Measurements from ENCODE around the gene MSRB3. TPM values are rescaled to one million over a fixed set of nuclear protein-coding genes. Genes with fewer than 3 reads are reported as not detected.

Gene MSRB3
- total RNA-seq, 4 donors from 2014 or later = 219 to 336 (median 299) TPM

DNA sequence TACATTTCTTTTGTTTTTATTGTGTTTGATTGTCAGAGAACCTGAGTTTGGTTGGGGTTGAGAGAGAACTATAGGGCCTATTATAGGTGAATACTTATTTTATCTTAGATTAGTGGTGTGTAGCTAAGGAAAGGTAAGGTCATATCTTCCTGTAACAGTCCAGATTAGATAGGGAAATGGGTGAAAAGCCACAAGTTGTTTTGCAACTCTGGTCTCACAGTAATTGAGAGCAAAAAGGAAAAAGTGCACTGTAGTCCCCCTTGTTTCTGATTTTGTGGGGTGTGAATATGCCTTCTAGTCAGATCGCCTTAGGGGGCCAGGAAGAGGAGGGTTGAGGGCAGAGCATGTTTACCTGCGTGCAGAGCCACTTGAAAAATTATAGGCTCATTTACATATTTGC, 8.9 kb downstream of the MSRB3 start:
- TF ChIP-seq, protein P1, sequence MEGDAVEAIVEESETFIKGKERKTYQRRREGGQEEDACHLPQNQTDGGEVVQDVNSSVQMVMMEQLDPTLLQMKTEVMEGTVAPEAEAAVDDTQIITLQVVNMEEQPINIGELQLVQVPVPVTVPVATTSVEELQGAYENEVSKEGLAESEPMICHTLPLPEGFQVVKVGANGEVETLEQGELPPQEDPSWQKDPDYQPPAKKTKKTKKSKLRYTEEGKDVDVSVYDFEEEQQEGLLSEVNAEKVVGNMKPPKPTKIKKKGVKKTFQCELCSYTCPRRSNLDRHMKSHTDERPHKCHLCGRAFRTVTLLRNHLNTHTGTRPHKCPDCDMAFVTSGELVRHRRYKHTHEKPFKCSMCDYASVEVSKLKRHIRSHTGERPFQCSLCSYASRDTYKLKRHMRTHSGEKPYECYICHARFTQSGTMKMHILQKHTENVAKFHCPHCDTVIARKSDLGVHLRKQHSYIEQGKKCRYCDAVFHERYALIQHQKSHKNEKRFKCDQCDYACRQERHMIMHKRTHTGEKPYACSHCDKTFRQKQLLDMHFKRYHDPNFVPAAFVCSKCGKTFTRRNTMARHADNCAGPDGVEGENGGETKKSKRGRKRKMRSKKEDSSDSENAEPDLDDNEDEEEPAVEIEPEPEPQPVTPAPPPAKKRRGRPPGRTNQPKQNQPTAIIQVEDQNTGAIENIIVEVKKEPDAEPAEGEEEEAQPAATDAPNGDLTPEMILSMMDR (IDR thresholded peaks at IDR 0.05) = no peak
- TF ChIP-seq POLR2A (IDR thresholded peaks at IDR 0.05) (no peak), POLR2AphosphoS5 (IDR thresholded peaks at IDR 0.05) (no peak), EP300 (IDR thresholded peaks at IDR 0.05) (no peak)
- 72% methylated on average over 2 of the region's 2 CpGs; no CpG with 5 or more reads in 1 of the 2 donors for WGBS, 2 donors (ENCODE audit: low coverage in 1 of 2)
- peaks cover 0 to 4% of the 10 kb centered on the region in 2 donors for H3K36me3 ChIP-seq
- no peak overlapping the region for H3K4me3 ChIP-seq
- peaks cover 0 to 66% (median 2%) of the 10 kb centered on the region in 3 donors for H3K4me1 ChIP-seq
- no peaks in the 10 kb centered on the region for H3K27me3 ChIP-seq
- no peaks in the 10 kb centered on the region for H3K9me3 ChIP-seq
- H3K27ac ChIP-seq = no peak overlapping the region
- ATAC-seq = no peak

DNA sequence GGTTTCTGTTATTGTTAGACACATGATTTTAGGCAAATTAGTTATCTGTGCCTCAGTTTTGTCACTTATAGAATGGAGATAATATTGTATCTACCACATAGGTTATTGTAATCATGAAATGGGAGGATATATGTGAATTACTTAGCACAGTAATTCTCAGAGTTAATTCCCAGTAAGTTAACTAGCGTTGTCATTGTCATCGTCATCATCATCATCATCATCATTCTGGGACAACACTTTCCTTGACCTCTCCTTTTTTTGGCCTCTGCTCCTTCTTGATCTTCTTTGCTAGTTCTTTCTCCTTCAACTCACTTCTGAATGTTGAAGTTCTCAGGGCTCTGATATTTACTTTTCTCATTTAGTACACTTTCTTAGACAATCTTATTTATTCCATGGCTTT, 13.8 kb downstream of the MSRB3 start:
- no peak overlapping the region for H3K4me3 ChIP-seq
- no peaks in the 10 kb centered on the region for H3K9me3 ChIP-seq
- H3K4me1 ChIP-seq = peaks cover 0 to 65% (median 3%) of the 10 kb centered on the region in 3 donors
- H3K36me3 ChIP-seq = no peaks in the 10 kb centered on the region
- H3K27me3 ChIP-seq = no peaks in the 10 kb centered on the region
- WGBS, 2 donors (ENCODE audit: low coverage in 1 of 2) = 93 to 100% methylated on average over 2 of the region's 2 CpGs
- no peak for ATAC-seq
- no peak for TF ChIP-seq EP300 (IDR thresholded peaks at IDR 0.05)
- TF ChIP-seq POLR2A (IDR thresholded peaks at IDR 0.05) = no peak
- TF ChIP-seq, protein P1 (IDR thresholded peaks at IDR 0.05) = no peak
- no peak for TF ChIP-seq POLR2AphosphoS5 (IDR thresholded peaks at IDR 0.05)
- no peak overlapping the region for H3K27ac ChIP-seq

DNA sequence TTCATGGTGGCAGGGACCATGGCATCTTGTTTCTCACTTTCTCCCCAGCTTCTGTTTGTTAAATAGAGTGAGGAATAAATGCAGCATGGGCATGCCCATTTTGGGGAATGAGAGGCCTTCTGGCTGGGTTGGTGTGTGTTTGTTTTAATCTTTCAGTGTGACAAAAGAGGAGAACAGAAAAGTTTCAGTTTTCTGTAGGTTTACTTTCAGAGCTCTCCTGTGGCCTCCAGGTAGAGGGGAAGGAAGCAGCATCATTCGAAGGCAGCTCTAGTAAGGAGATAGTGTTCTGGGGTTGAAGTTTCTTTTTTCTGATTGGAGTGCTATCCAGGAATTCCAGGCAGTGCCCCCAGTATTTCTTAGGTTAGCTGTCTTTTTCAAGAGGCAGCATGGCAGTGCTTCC, 15.3 kb downstream of the MSRB3 start:
- peaks cover 0 to 68% (median 3%) of the 10 kb centered on the region in 3 donors for H3K4me1 ChIP-seq

DNA sequence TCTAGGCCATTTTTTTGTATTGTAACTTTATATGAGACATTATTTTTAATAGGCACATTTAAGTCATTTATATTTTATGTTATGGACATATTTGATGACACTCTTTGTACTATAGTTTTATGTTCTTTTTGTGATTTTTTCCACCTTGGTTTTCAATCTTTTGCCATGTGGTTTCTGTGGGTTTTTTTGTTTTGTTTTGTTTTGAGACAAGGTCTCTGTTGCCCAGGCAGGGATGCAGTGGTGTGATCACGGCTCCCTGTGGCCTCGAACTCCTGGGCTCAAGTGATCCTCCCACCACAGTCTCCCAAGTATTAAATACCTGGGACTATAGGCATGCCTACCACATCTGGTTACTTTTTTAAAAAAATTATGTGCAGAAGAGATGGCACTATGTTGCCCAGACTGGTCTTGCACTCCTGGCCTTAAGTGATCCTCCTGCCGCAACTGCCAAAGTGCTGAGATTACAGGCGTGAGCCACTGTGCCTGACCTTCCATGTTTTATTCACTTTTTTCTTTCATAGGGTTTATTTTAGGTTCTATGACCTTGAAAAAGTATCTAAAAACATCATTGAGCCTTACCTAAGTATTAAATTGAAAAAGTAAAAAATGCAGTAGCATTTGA, 16.3 kb downstream of the MSRB3 start:
- H3K4me1 ChIP-seq = peaks cover 0 to 78% (median 5%) of the 10 kb centered on the region in 3 donors
- TF ChIP-seq, protein P1 (IDR thresholded peaks at IDR 0.05) = no peak
- TF ChIP-seq POLR2AphosphoS5 (IDR thresholded peaks at IDR 0.05) (no peak), POLR2A (IDR thresholded peaks at IDR 0.05) (no peak), EP300 (IDR thresholded peaks at IDR 0.05) (no peak)
- ATAC-seq = no peak

More for the DNA sequence above, 15.3 kb downstream of the MSRB3 start:
- Histone ChIP-seq H3K4me3 (no peak overlapping the region), H3K27ac (no peak overlapping the region), H3K9me3 (no peaks in the 10 kb centered on the region), H3K36me3 (no peaks in the 10 kb centered on the region), H3K27me3 (no peaks in the 10 kb centered on the region)
- ATAC-seq = no peak
- TF ChIP-seq POLR2A (IDR thresholded peaks at IDR 0.05) (no peak), POLR2AphosphoS5 (IDR thresholded peaks at IDR 0.05) (no peak)
- no CpG with 5 or more reads among the region's 1 CpG for WGBS, 2 donors (ENCODE audit: low coverage in 1 of 2)

DNA sequence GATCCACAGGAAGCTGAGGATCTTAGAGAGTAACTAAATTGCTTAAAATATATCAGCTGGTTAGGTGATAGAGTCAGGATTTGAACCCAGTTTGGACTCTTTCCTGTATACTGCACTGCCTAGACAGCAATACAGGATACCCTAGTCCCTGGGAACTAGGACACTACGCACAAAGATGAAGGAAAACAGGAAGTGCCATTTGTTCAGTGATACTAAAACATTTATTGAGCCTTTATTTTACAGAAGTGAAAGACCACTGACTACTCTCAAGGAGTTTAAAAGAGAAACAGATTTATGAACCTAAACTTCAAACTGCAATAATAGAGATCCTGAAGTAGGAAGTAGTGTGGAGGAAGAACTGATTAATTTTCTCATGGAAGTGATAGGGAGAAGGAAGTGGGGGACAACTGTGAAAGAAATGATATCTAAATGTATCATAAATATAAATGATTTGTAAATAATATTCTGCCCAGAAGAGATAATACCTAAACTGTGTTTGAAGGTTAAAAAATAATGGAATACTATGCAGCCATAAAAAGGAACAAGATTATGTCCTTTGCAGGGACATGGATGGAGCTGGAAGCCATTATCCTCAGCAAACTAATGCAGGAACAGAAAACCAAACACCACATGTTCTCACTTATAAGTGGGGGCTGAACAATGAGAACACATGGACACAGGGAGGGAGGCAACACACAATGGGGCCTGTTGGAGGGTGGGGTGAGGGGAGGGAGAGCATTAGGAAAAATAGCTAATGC, 18.2 kb downstream of the MSRB3 start:
- Histone ChIP-seq H3K27ac (no peak overlapping the region), H3K9me3 (no peaks in the 10 kb centered on the region), H3K27me3 (no peaks in the 10 kb centered on the region), H3K36me3 (no peaks in the 10 kb centered on the region), H3K4me3 (no peak overlapping the region), H3K4me1 (peaks cover 5 to 85% (median 9%) of the 10 kb centered on the region in 3 donors)
- 57 to 70% methylated on average over 1 of the region's 1 CpG for WGBS, 2 donors (ENCODE audit: low coverage in 1 of 2)
- TF ChIP-seq, protein P1 (IDR thresholded peaks at IDR 0.05) = no peak
- no peak for TF ChIP-seq POLR2AphosphoS5 (IDR thresholded peaks at IDR 0.05)
- no peak for TF ChIP-seq EP300 (IDR thresholded peaks at IDR 0.05)
- no peak for TF ChIP-seq POLR2A (IDR thresholded peaks at IDR 0.05)
- no peak for ATAC-seq

More for the DNA sequence above, 16.3 kb downstream of the MSRB3 start:
- 71 to 81% methylated on average over 2 of the region's 4 CpGs for WGBS, 2 donors (ENCODE audit: low coverage in 1 of 2)
- H3K27ac ChIP-seq = no peak overlapping the region
- no peak overlapping the region for H3K4me3 ChIP-seq
- no peaks in the 10 kb centered on the region for H3K36me3 ChIP-seq
- no peaks in the 10 kb centered on the region for H3K9me3 ChIP-seq
- H3K27me3 ChIP-seq = no peaks in the 10 kb centered on the region

All from gastroesophageal sphincter (tissue), 4 donors.